Mesenchymal stem cell (in vitro differentiated cells and primary cell): ENCODE results near the gene TMEM179B. TPM values are rescaled to one million over a fixed set of nuclear protein-coding genes. Genes with fewer than 3 reads are reported as not detected.
"Not testable (repeated sequence)": the region's sequence is repeated elsewhere in the genome, so short reads cannot be mapped to it uniquely, and the experiment has no call there.

Source experiments
- DNase-seq: peaks from one replicate; pipeline ENCODE4 v3.0.0-alpha.2; 2013
- H2AFZ ChIP-seq: one replicate; pipeline ENCODE4 v1.6.1; 2013; ENCODE audit warnings: low read depth, mild to moderate bottlenecking, control low read depth, inconsistent platforms, low read length, moderate library complexity
- H2AK5ac ChIP-seq: 2 replicates; pipeline ENCODE4 v1.6.1; 2013; ENCODE audit warnings: low read length, moderate library complexity, mild to moderate bottlenecking, inconsistent platforms; ENCODE audit not compliant: severe bottlenecking
- H2BK120ac ChIP-seq: one replicate; pipeline ENCODE4 v1.6.1; 2013; ENCODE audit warnings: low read depth, mild to moderate bottlenecking, inconsistent platforms, low read length, moderate library complexity
- H2BK12ac ChIP-seq, 2 experiments: one replicate each; pipeline ENCODE4 v1.6.1; 2013; ENCODE audit warnings: inconsistent platforms in 2 of 2, low read length in 2 of 2, mild to moderate bottlenecking in 2 of 2, moderate library complexity in 2 of 2, control low read depth in 1 of 2
- H2BK15ac ChIP-seq: one replicate; pipeline ENCODE4 v1.6.1; 2013; ENCODE audit warnings: mild to moderate bottlenecking, low read depth, inconsistent platforms; ENCODE audit not compliant: poor library complexity, severe bottlenecking
- H2BK5ac ChIP-seq: 2 replicates; pipeline ENCODE4 v1.6.1; 2013; ENCODE audit warnings: low read depth, mild to moderate bottlenecking, low read length, control low read depth, inconsistent platforms; ENCODE audit not compliant: poor library complexity, severe bottlenecking
- H3K14ac ChIP-seq, 2 experiments: one replicate each; pipeline ENCODE4 v1.6.1; 2013; ENCODE audit warnings: inconsistent platforms in 2 of 2, low read length in 2 of 2, control low read depth in 1 of 2, mild to moderate bottlenecking in 1 of 2, moderate library complexity in 1 of 2
- H3K18ac ChIP-seq, 2 experiments: one replicate each; pipeline ENCODE4 v1.6.1; 2013; ENCODE audit warnings: inconsistent platforms in 2 of 2, low read length in 2 of 2, control low read depth in 1 of 2, low read depth in 1 of 2, mild to moderate bottlenecking in 1 of 2
- H3K23ac ChIP-seq, 2 experiments: one replicate each; pipeline ENCODE4 v1.6.1; 2013; ENCODE audit warnings: inconsistent platforms in 2 of 2, low read length in 2 of 2, mild to moderate bottlenecking in 2 of 2, moderate library complexity in 2 of 2, control low read depth in 1 of 2
- H3K27ac ChIP-seq: 2 replicates; pipeline ENCODE4 v1.5.1; 2013; ENCODE audit warnings: mild to moderate bottlenecking, moderate library complexity, low read length, control low read depth, inconsistent platforms; ENCODE audit not compliant: poor library complexity, severe bottlenecking
- H3K27me3 ChIP-seq, 2 experiments: 2 replicates each; pipeline versions ENCODE4 v1.6.1 to v1.7.0; 2013; ENCODE audit warnings: low read length in 2 of 2, mild to moderate bottlenecking in 2 of 2, moderate library complexity in 2 of 2, control low read depth in 1 of 2, inconsistent platforms in 1 of 2; ENCODE audit not compliant: control insufficient read depth in 1 of 2, insufficient read depth in 1 of 2
- H3K36me3 ChIP-seq, 2 experiments: 2 replicates each; pipeline versions ENCODE4 v1.6.1 to v1.7.0; 2013; ENCODE audit warnings: low read length in 2 of 2, control low read depth in 1 of 2, inconsistent platforms in 1 of 2, low read depth in 1 of 2, mild to moderate bottlenecking in 1 of 2; ENCODE audit not compliant: insufficient read depth in 2 of 2, control insufficient read depth in 1 of 2
- H3K4ac ChIP-seq, 2 experiments: one replicate each; pipeline ENCODE4 v1.6.1; 2013; ENCODE audit warnings: inconsistent platforms in 2 of 2, low read length in 2 of 2, mild to moderate bottlenecking in 2 of 2, moderate library complexity in 2 of 2, control low read depth in 1 of 2, low read depth in 1 of 2
- H3K4me1 ChIP-seq: 2 replicates; pipeline ENCODE4 v1.6.1; 2013; ENCODE audit warnings: low read depth, low read length, control low read depth; ENCODE audit not compliant: control insufficient read depth, insufficient read depth
- H3K4me2 ChIP-seq: 2 replicates; pipeline ENCODE4 v1.6.1; 2013; ENCODE audit warnings: low read length, mild to moderate bottlenecking, inconsistent platforms; ENCODE audit not compliant: poor library complexity, severe bottlenecking
- H3K4me3 ChIP-seq, 2 experiments: 2 replicates each; pipeline versions ENCODE4 v1.5.1 to v1.7.0; 2013; ENCODE audit warnings: low read length in 2 of 2, mild to moderate bottlenecking in 2 of 2, control low read depth in 1 of 2, low read depth in 1 of 2; ENCODE audit not compliant: insufficient read depth in 1 of 2
- H3K79me1 ChIP-seq: replicated peaks from 2 replicates; pipeline ENCODE4 v1.6.1; 2013; ENCODE audit warnings: mild to moderate bottlenecking, control low read depth, low read length, inconsistent platforms; ENCODE audit not compliant: poor library complexity, severe bottlenecking
- H3K9ac ChIP-seq: 2 replicates; pipeline ENCODE4 v1.7.0; 2013; ENCODE audit warnings: mild to moderate bottlenecking, low read length, moderate library complexity
- H3K9me3 ChIP-seq: 2 replicates; pipeline ENCODE4 v1.7.0; 2013; ENCODE audit warnings: mild to moderate bottlenecking, low read length; ENCODE audit not compliant: control insufficient read depth
- H4K8ac ChIP-seq: one replicate; pipeline ENCODE4 v1.6.1; 2013; ENCODE audit warnings: inconsistent platforms, mild to moderate bottlenecking, low read length, moderate library complexity
- H4K91ac ChIP-seq: one replicate; pipeline ENCODE4 v1.6.1; 2013; ENCODE audit warnings: mild to moderate bottlenecking, low read length, inconsistent platforms
- WGBS: methylation state at CpG from one replicate; pipeline ENCODE4 v1.1.7; 2013; ENCODE audit warnings: mixed read lengths; 5-methylcytosine and 5-hydroxymethylcytosine counted together
- polyA plus RNA-seq, 2 experiments: library from polyadenylated mRNA; stranded (reverse); fragments of 200-250 nt; gene quantifications; one replicate each; pipeline ENCODE4 v1.2.3, GENCODE V29; 2013

TMEM179B gene, protein sequence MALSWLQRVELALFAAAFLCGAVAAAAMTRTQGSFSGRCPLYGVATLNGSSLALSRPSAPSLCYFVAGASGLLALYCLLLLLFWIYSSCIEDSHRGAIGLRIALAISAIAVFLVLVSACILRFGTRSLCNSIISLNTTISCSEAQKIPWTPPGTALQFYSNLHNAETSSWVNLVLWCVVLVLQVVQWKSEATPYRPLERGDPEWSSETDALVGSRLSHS
- 117 TPM for polyA plus RNA-seq (2013, experiment 1 of 2)
- 115 TPM for polyA plus RNA-seq (2013, experiment 2 of 2)

DNA sequence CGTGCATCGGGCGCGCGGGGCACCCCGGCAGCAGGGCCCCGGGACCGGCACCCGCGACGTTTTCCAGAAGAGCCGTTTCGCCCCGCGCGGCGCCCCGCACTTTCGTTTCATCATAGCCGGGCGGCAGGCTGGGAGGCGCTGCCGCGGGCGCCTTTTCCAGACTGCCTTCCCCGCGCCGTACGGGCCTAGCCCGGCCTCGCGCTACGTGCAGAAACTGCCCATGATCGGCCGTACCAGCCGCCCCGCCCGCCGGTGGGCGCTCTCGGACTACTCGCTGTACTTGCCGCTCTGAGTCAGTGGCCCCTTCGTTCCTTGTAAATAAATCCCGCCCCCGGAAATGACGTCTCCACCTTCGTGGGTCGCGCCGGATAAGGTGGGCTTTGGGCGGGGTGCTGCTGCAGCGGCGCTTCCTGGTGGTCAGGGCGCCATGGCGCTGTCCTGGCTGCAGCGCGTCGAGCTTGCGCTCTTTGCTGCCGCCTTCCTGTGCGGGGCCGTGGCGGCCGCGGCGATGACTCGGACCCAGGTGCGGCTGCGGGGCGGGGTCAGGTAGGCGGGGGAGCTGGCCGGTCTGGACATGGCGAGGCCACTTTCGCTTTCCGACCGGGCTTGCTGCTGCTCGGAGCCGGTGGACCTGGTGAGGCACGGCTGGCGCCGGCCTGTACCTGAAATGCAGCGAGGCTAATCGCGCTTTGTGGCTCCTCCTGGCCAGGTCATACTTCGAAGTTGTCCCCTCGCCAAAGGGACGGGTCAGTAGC lies at the start of gene TMEM179B:
Gene TMEM179B, plus strand, starts transcription at position 398 of the 755 bp plus-strand sequence. Its CDS starts 30 bp downstream, at position 428.
- DNase-seq, result peak; percentile 98
- Histone ChIP-seq H3K4me2 (peak within 1 kb of the TSS; percentile 99), H3K18ac (peak within 1 kb of the TSS; percentile 75 to 98), H3K4me3 (peak within 1 kb of the TSS; percentile 90 to 92), H4K91ac (peak within 1 kb of the TSS; percentile 91), H3K23ac (peak within 1 kb of the TSS in 1 of 2 experiments; percentile 96), H3K27me3 (no peaks in the 10 kb centered on the region), H2BK12ac (no peak within 1 kb of the TSS), H2BK120ac (peak within 1 kb of the TSS; percentile 55), H3K14ac (peak within 1 kb of the TSS in 1 of 2 experiments; percentile 98), H3K9ac (peak within 1 kb of the TSS; percentile 91), H2AK5ac (no peak within 1 kb of the TSS), H3K36me3 (peaks cover 34 to 43% of the 10 kb centered on the region in 2 experiments), H4K8ac (peak within 1 kb of the TSS; percentile 59), H3K27ac (peak within 1 kb of the TSS; percentile 81), H3K9me3 (no peaks in the 10 kb centered on the region), H2AFZ (peak within 1 kb of the TSS; percentile 83), H2BK5ac (peak within 1 kb of the TSS; percentile 40), H3K4me1 (peaks cover 17% of the 10 kb centered on the region), H3K4ac (peak within 1 kb of the TSS; percentile 5 to 96), H2BK15ac (peak within 1 kb of the TSS; percentile 89), H3K79me1 (peaks cover 5% of the 10 kb centered on the region)
- WGBS, result under 1% methylated on average over 82 of the region's 88 CpGs

DNA sequence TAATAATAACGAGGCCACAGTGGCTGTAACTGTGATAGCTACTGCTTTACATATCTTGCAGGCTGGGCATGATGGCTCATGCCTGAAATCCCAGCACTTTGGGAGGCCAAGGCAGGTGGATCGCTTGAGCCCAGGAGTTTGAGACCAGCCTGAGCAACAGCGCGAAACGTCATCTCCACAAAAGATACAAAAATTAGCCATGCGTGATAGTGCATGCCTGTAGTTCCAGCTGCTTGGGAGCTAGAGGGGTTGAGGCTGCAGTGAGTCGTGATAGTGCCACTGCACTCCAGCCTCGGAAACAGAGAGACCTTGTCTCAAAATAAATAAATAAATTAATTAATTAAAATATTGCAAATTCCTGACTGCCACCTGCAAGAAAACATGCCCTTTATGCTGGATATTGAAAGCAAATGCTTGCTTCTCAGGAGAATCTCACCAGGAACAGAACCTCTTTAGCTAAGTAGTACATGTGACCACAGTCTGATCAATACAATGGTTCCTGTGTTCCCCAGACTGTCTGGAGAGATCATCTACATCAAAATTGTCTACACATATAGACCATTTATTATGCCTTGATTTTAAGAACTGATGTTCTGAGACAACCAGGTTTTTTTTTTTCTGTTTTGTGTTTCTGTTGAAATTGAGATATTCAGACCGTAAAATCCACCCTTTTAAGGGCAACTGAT lies 39.6 kb upstream of the TMEM179B start:
- no peak overlapping the region for H2BK12ac ChIP-seq
- H2AK5ac ChIP-seq, result no peak overlapping the region
- peaks cover 13% of the 10 kb centered on the region for H3K79me1 ChIP-seq
- H3K36me3 ChIP-seq, result peaks cover 9 to 28% of the 10 kb centered on the region in 2 experiments
- no peaks in the 10 kb centered on the region for H3K9me3 ChIP-seq
- H3K4me1 ChIP-seq, result peaks cover 6% of the 10 kb centered on the region
- H2BK15ac ChIP-seq, result no peak overlapping the region
- H3K23ac ChIP-seq, result no peak overlapping the region
- no peak overlapping the region for H4K8ac ChIP-seq
- H2BK120ac ChIP-seq, result no peak overlapping the region
- no peak overlapping the region for H2AFZ ChIP-seq
- DNase-seq, result no peak
- no peak overlapping the region for H3K18ac ChIP-seq
- no peak overlapping the region for H4K91ac ChIP-seq
- no peaks in the 10 kb centered on the region for H3K27me3 ChIP-seq
- no peak overlapping the region for H3K9ac ChIP-seq
- 99% methylated on average over 6 of the region's 9 CpGs for WGBS
- H3K4ac ChIP-seq, result no peak overlapping the region
- no peak overlapping the region for H3K4me3 ChIP-seq
- H3K14ac ChIP-seq, result no peak overlapping the region
- H3K27ac ChIP-seq, result no peak overlapping the region
- no peak overlapping the region for H2BK5ac ChIP-seq
- no peak overlapping the region for H3K4me2 ChIP-seq

DNA sequence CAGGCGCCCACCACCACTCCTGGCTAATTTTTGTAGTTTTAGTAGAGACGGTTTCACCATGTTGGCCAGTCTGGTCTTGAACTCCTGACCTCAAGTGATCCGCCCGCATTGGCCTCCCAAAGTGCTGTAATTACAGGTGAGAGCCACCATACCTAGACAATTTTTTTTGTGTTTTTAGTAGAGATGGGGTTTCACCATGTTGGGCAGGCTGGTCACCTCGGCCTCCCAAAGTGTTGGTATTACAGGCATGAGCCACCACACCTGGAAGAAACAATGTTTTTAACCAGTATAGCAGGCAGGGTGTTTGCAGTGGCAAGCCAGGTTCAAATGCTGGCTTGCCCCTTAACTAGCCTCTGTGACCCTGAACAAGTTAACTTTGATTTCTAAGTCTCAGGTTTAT lies 37.3 kb upstream of the TMEM179B start:
- DNase-seq, H2BK120ac ChIP-seq, H3K4me2 ChIP-seq, H2AFZ ChIP-seq, H4K8ac ChIP-seq, H3K4me3 ChIP-seq, H2BK5ac ChIP-seq, H3K14ac ChIP-seq, H2BK15ac ChIP-seq, H2BK12ac ChIP-seq, H3K4ac ChIP-seq, H3K27ac ChIP-seq, H4K91ac ChIP-seq, H2AK5ac ChIP-seq, H3K9me3 ChIP-seq, H3K23ac ChIP-seq, H3K9ac ChIP-seq, H3K18ac ChIP-seq, H3K27me3 ChIP-seq: not testable (repeated sequence)
- WGBS, result 96% methylated on average over 5 of the region's 5 CpGs
- Histone ChIP-seq H3K4me1 (peaks cover 16% of the 10 kb centered on the region), H3K36me3 (peaks cover 16 to 33% of the 10 kb centered on the region in 2 experiments), H3K79me1 (peaks cover 23% of the 10 kb centered on the region)
